GM18519 (cell line): ENCODE results near the gene OR10R2.

Source experiments
- ATAC-seq: cut with Tn5 transposase; IDR thresholded peaks from one replicate; pipeline ENCODE4 v1.9.1; 2021; ENCODE audit warnings: mild to moderate bottlenecking, moderate library complexity; ENCODE audit not compliant: unreplicated experiment, low FRiP score

OR10R2 gene

DNA sequence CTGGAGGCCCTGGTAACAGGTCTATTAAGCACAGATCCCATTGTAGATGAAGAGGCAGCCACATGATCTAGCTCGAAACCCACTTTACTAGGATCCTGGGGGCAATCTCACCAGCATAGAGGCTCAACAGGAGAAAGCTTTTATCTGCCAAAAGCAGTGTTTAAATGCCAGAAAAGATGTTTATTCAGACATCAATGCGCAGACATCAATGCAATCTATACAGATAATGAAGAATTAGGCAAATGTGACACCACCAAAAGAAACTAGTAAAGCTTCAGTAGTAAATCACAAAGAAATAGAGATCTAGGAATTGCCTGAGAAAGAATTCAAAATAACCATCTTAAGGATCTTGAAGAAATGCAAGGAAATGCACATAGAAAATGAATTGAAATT, 49.6 kb downstream of the OR10R2 start:
- ATAC-seq = no peak

GRCh38 chr1:158527190-158527815, 55.3 kb downstream of the OR10R2 start:
- no peak for ATAC-seq
